AG09309 (cell line): ENCODE data around the gene BCAR3.

Experiments used
- DNase-seq: peaks from one replicate; pipeline ENCODE4 v3.0.0-alpha.2; 2010; ENCODE audit warnings: low read depth
- H3K4me3 ChIP-seq: 2 replicates; pipeline ENCODE4 v1.5.1; 2011; ENCODE audit warnings: mild to moderate bottlenecking, low read depth, low read length, moderate library complexity; ENCODE audit not compliant: control insufficient read depth
- TF ChIP-seq, protein P1 (sequence below): IDR thresholded peaks from 2 replicates; pipeline ENCODE4 v1.5.1; 2011; ENCODE audit warnings: mild to moderate bottlenecking, low read depth, low read length, inconsistent platforms; ENCODE audit not compliant: insufficient read depth, control insufficient read depth; ENCODE audit errors: missing control alignments

Gene BCAR3

DNA sequence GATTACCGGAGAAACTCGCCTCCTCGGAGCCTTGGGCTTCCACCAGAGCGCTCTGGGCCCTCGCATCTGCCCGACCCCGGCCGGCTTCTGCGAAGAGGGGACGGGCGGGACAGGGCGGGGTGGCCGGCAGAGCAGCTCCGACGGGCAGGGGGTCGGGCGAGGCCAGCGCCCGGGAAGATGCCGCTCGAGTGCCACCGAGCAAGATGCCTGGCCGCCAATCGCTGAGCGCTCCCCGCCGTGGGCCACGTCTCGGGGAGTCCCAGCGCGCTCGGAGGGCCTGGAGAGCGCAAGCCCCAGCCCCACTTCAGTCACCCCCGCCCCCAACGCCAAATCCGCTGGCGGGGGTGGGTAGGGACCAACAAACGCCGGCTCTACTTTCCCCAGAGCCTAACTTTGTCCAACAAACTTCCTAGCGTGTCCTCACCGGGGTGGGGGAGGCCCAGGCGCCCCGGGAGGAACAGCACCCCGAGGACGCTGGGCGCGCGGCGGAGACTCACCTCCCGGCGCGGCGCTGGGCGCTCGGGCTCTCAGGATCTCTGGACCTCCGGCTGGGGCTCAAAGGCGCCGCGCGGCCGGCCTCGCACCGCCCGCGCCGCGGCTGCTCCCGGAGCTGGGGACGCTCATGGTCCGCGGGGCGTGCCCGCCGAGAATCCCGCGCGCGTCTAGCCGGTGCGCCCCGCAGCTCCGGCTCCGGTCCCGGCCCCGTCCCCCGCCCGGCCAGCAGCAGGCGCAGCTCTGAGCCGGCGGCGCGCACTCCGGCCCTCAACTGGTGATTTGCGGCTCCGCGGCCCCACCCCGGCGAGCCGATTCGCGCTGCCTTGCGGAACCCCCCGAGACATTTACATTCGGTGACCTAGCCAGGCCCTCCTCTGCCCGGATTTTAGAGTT lies at the start of gene BCAR3:
Gene BCAR3, minus strand, starts transcription at position 737 of the 888 bp plus-strand sequence. CDS start 6,907 bp downstream, outside the sequence.
- TF ChIP-seq, protein P1, sequence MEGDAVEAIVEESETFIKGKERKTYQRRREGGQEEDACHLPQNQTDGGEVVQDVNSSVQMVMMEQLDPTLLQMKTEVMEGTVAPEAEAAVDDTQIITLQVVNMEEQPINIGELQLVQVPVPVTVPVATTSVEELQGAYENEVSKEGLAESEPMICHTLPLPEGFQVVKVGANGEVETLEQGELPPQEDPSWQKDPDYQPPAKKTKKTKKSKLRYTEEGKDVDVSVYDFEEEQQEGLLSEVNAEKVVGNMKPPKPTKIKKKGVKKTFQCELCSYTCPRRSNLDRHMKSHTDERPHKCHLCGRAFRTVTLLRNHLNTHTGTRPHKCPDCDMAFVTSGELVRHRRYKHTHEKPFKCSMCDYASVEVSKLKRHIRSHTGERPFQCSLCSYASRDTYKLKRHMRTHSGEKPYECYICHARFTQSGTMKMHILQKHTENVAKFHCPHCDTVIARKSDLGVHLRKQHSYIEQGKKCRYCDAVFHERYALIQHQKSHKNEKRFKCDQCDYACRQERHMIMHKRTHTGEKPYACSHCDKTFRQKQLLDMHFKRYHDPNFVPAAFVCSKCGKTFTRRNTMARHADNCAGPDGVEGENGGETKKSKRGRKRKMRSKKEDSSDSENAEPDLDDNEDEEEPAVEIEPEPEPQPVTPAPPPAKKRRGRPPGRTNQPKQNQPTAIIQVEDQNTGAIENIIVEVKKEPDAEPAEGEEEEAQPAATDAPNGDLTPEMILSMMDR = peak; percentile 7
- no peak for DNase-seq
- H3K4me3 ChIP-seq = peak within 1 kb of the TSS; percentile 82

DNA sequence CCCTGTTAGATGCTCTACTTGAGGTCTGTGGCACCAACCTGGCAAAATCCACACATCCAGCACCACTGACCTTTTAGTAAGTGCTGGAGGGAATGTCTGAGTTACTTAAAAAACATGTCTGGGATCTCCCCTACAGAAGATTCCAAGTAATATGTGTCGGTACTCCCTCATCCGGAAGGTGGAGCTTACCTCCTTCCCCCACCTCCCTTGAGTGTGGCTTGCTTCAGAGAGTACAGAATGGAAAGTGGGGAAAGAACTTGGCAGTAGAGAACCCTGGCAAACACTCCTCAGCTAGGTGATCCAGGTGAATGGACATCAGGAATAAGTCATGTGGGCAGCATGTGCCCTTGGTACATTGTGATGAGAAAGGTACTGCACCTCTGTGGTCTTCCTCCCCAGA lies 49.0 kb upstream of the BCAR3 start:
- TF ChIP-seq, protein P1 = no peak
- H3K4me3 ChIP-seq = no peak overlapping the region
- no peak for DNase-seq

DNA sequence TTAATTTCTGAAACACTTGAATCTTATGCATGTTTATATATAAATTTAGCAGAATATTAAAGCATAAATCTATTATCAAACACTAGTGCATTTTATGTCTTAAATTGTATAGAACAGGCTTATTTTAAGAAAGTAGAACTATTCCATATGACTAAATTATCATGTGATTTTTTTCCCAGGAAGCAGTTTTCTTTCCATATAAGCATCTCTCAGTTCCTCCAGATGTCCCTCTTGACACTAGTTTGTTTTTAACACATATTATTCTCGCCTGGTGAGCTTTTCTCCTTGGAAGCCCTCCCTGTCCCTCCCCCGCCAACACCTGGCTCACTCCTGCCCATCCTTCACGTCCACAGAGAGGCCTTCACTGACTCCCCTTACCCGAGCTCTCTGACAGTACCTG lies 48.3 kb upstream of the BCAR3 start:
- TF ChIP-seq, protein P1 = no peak
- no peak for DNase-seq
- no peak overlapping the region for H3K4me3 ChIP-seq

DNA sequence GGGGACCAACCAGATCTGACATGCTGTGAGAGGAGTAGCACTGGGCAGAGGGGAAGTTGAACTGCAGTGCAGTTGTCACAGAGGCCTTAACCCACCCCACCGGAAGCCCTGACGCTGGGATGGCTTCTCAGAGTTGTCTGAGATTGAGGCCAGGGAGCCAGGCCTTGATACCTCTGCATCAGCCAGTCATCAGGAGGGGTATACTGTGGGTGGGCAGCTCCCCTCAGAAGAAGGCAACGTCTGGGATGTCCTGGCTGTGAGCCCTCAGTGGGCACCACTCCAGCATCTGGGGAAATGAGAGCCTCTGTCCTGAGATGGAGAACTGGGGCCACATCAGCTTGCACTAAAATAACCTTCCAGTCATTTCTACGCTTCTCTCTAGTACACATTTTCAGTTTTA lies 47.9 kb upstream of the BCAR3 start:
- DNase-seq = no peak
- TF ChIP-seq, protein P1 = no peak
- no peak overlapping the region for H3K4me3 ChIP-seq

DNA sequence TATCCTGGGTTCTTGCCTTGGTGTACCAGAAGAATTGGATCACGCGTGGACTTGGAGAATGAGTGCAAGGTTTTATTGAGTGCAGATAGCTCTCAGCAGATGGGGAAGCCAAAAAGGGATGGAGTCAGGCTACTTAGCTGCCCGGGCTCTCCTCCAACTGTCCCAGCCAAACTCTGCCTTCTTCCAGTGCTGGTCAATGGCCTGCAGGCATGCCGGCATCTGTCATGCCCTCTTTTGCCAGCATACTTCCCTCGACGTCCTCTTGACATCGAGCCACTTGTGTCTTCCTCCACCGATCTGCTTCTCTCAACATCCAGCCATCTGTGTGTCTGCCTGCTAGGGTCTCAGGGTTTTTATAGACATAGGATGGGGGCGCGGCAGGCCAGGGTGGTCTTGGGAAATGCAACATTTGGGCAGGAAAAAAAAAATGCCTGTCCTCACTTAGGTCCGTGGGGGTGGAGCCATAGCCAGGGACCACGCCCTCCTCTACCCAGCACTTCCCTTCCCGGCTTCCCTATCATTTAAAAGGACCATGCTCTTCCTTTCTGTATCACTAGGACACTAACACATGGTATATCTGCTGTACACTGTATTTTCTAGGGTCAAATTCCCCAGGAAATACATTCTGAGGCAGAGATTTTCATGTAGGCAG lies 47.0 kb upstream of the BCAR3 start:
- no peak for DNase-seq
- TF ChIP-seq, protein P1 = no peak
- H3K4me3 ChIP-seq = no peak overlapping the region

DNA sequence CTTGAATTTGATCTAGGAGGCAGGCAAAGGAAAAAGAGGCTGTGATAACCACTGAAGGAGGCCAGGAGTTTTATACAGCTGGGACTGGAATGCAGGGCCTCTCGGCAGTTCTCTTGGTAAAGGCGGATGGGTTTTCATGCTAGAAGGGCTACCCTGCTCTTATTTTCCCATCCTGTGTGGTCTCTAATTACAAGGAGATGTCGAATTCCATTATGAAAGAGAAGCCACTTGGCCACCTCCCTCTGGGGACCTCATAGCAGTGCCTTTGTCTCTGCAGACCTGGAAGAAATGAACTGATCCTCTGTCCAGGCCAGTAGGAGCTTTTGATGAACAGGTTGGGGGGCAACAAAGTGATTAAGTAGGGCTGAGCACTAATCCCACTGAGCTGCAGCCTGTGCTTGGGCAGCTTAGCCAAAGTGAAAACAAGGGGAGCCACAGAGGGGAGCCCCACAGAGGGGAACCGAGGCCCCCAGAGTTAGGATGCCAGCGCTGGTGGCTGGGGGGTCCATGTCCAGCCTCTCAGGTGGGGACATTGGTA lies 42.2 kb upstream of the BCAR3 start:
- H3K4me3 ChIP-seq = no peak overlapping the region
- TF ChIP-seq, protein P1 = no peak
- no peak for DNase-seq
